ENCODE data around the gene NUMB.

Gene NUMB

GRCh38 chr14:73264080-73264884 lies 194.1 kb downstream of the NUMB start:
- DNase-seq (ENCODE audit: low read depth) = no peak
- TF ChIP-seq CTCF (conservative IDR thresholded peaks at IDR 0.05; ENCODE audit: low read length) = no peak
- H3K4me3 ChIP-seq (ENCODE audit: low read length) = no peak overlapping the region

GRCh38 chr14:73263606-73264005 lies 194.7 kb downstream of the NUMB start:
- TF ChIP-seq CTCF (conservative IDR thresholded peaks at IDR 0.05; ENCODE audit: low read length) = no peak
- no peak for DNase-seq (ENCODE audit: low read depth)
- no peak overlapping the region for H3K4me3 ChIP-seq (ENCODE audit: low read length)

- no peak for TF ChIP-seq CTCF (conservative IDR thresholded peaks at IDR 0.05; ENCODE audit: low read length)
- H3K4me3 ChIP-seq (ENCODE audit: low read length) = no peak overlapping the region
- no peak for DNase-seq (ENCODE audit: low read depth)
Observed at GRCh38 chr14:73262427-73263183, 195.7 kb downstream of the NUMB start.

- no peak for DNase-seq (ENCODE audit: low read depth)
- TF ChIP-seq CTCF (conservative IDR thresholded peaks at IDR 0.05; ENCODE audit: low read length) = no peak
- H3K4me3 ChIP-seq (ENCODE audit: low read length) = no peak overlapping the region
Observed at GRCh38 chr14:73261520-73262426, 196.6 kb downstream of the NUMB start.

- H3K4me3 ChIP-seq (ENCODE audit: low read length) = no peak overlapping the region
- no peak for TF ChIP-seq CTCF (conservative IDR thresholded peaks at IDR 0.05; ENCODE audit: low read length)
- no peak for DNase-seq (ENCODE audit: low read depth)
Observed at GRCh38 chr14:73261075-73261474, 197.3 kb downstream of the NUMB start.

GRCh38 chr14:73260574-73260973 lies 197.8 kb downstream of the NUMB start:
- no peak for TF ChIP-seq CTCF (conservative IDR thresholded peaks at IDR 0.05; ENCODE audit: low read length)
- no peak overlapping the region for H3K4me3 ChIP-seq (ENCODE audit: low read length)
- no peak for DNase-seq (ENCODE audit: low read depth)

All from AG10803 (cell line).